ENCODE measurements around the gene CFAP58.

CFAP58 gene

GRCh38 chr10:104391150-104391968 lies 37.7 kb downstream of the CFAP58 start:
- peak; percentile 5 for DNase-seq (ENCODE audit: low spot score)
- Mint-ChIP-seq H3K4me1 (ENCODE audit: low read depth) (peaks cover 18% of the 10 kb centered on the region), H3K27ac (peak overlapping the region; percentile 37), H3K27me3 (ENCODE audit: low read depth) (peaks cover 14% of the 10 kb centered on the region), H3K9me3 (no peaks in the 10 kb centered on the region), H3K4me3 (peak overlapping the region; percentile 50), H3K36me3 (ENCODE audit: low read depth) (no peaks in the 10 kb centered on the region)

DNA sequence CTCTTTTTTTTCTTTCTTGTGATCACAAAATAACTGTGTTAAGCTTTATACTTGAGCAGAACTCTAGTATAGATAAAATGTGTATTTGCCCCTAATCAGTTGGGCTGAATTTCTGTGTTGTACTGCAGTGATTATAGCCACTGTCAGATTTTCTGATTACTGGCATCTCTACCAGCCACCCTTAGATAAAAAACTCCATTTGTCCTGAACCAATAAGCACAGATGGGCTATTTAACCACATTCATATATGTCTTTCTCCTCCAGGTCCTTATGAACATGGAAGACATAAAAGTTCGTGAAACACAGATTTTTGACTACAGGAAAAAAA lies 38.3 kb downstream of the CFAP58 start:
- DNase-seq (ENCODE audit: low spot score), result no peak
- H3K36me3 Mint-ChIP-seq (ENCODE audit: low read depth), result no peaks in the 10 kb centered on the region
- peak overlapping the region; percentile 50 for H3K4me3 Mint-ChIP-seq
- H3K4me1 Mint-ChIP-seq (ENCODE audit: low read depth), result peaks cover 18% of the 10 kb centered on the region
- peak overlapping the region; percentile 37 for H3K27ac Mint-ChIP-seq
- no peaks in the 10 kb centered on the region for H3K9me3 Mint-ChIP-seq
- H3K27me3 Mint-ChIP-seq (ENCODE audit: low read depth), result peaks cover 13% of the 10 kb centered on the region

DNA sequence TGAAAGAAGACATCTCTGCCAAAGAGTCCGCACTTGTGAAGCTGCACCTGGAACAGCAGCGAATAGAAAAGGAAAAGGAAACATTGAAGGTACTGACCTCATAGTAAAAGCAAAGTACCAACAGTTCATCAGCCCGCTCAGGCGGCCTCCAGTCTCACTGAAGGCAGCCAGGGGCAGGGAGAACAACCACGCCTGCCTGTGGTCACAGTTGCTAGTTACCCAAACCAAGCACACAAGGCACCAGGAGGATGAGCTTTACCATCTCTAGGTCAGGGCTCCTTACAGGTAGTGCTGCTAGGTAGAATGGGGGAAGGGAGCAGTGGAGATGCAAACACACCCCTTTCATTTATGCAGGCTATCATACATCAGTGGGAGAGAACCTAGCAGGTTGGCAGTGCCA lies 39.8 kb downstream of the CFAP58 start:
- Mint-ChIP-seq H3K4me3 (no peak overlapping the region), H3K27me3 (ENCODE audit: low read depth) (peaks cover 24% of the 10 kb centered on the region), H3K4me1 (ENCODE audit: low read depth) (peaks cover 10% of the 10 kb centered on the region), H3K9me3 (no peaks in the 10 kb centered on the region), H3K27ac (no peak overlapping the region), H3K36me3 (ENCODE audit: low read depth) (no peaks in the 10 kb centered on the region)
- DNase-seq (ENCODE audit: low spot score), result no peak

DNA sequence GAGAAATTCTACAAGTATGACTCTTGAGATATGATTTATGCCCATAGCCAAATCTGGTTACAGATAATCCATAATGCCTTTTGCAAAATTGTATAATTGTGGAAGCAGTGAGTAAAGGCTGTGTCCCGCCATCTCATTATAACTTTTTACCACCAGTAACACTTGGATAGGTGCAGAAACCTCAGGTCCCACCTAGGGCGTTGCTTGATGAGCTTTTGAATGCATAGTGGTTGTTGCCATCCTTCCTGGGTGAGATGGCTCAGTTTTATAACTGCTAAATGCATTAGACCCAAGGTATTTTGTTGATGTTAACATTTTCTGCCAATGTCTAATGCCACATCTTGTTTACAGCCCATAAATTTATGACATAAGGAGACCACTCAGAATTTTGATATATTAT lies 42.9 kb downstream of the CFAP58 start:
- no peak for DNase-seq (ENCODE audit: low spot score)
- Mint-ChIP-seq H3K4me3 (no peak overlapping the region), H3K27ac (no peak overlapping the region), H3K4me1 (ENCODE audit: low read depth) (peaks cover 5% of the 10 kb centered on the region), H3K9me3 (no peaks in the 10 kb centered on the region), H3K36me3 (ENCODE audit: low read depth) (no peaks in the 10 kb centered on the region), H3K27me3 (ENCODE audit: low read depth) (peaks cover 33% of the 10 kb centered on the region)

GRCh38 chr10:104403636-104404035 lies 50.0 kb downstream of the CFAP58 start:
- Mint-ChIP-seq H3K27me3 (ENCODE audit: low read depth) (peaks cover 33% of the 10 kb centered on the region), H3K36me3 (ENCODE audit: low read depth) (no peaks in the 10 kb centered on the region)

DNA sequence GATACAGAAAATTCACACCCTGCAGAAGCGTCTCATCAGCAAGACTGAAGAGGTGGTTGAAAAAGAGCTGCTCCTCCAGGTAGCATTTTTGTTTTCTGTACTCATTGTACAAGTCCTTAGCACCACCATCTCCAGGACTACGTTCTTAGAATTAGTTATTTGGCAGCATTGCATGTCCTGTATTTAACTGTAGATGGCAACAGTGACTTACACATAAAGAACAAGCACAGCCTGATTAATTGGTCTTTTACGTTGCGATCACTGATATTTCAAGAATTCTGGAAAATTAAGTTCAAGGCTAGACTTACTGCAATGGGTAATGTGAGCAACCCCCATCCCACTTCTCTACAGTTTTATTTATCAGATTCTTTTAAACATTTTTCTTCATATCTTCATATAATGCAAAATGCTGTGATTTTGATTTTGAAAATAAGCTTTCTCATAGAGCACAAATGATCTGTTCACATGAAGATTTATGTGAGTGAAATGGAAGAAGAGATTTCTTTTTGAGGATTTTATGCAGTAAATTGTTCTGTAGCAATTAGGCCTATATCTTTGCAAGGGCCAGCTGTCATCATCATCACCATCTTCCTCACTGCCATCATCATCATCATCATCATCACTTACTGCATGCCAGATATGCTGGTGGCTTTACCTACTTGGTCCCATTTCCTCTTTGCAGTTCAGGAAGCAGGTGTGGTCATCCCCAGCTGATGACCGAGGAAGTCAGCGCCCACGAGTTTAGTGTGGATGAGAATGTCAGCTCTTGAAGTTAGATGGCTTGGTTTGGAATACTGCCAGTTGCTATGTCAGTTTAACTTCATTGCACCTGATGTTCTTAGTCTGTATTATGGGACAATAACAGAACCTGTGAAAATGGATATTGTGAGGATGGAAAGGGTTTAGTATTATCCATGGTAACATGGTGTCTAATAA lies 53.4 kb downstream of the CFAP58 start:
- Mint-ChIP-seq H3K36me3 (ENCODE audit: low read depth) (no peaks in the 10 kb centered on the region), H3K4me1 (ENCODE audit: low read depth) (no peaks in the 10 kb centered on the region), H3K27ac (no peak overlapping the region), H3K4me3 (no peak overlapping the region), H3K27me3 (ENCODE audit: low read depth) (peaks cover 25% of the 10 kb centered on the region), H3K9me3 (no peaks in the 10 kb centered on the region)
- DNase-seq (ENCODE audit: low spot score), result no peak

More at GRCh38 chr10:104403636-104404035, 50.0 kb downstream of the CFAP58 start:
- no peak overlapping the region for H3K27ac Mint-ChIP-seq
- DNase-seq (ENCODE audit: low spot score), result no peak
- no peaks in the 10 kb centered on the region for H3K9me3 Mint-ChIP-seq
- no peak overlapping the region for H3K4me3 Mint-ChIP-seq
- H3K4me1 Mint-ChIP-seq (ENCODE audit: low read depth), result no peaks in the 10 kb centered on the region

- no peak overlapping the region for H3K27ac Mint-ChIP-seq
- H3K27me3 Mint-ChIP-seq (ENCODE audit: low read depth), result peaks cover 10% of the 10 kb centered on the region
- no peaks in the 10 kb centered on the region for H3K4me1 Mint-ChIP-seq (ENCODE audit: low read depth)
- H3K9me3 Mint-ChIP-seq, result no peaks in the 10 kb centered on the region
- DNase-seq (ENCODE audit: low spot score), result no peak
- no peak overlapping the region for H3K4me3 Mint-ChIP-seq
- H3K36me3 Mint-ChIP-seq (ENCODE audit: low read depth), result no peaks in the 10 kb centered on the region
Measured at GRCh38 chr10:104413528-104413927, 59.9 kb downstream of the CFAP58 start.

- Mint-ChIP-seq H3K4me3 (no peak overlapping the region), H3K9me3 (no peaks in the 10 kb centered on the region), H3K27ac (no peak overlapping the region), H3K4me1 (ENCODE audit: low read depth) (no peaks in the 10 kb centered on the region), H3K27me3 (ENCODE audit: low read depth) (peaks cover 6% of the 10 kb centered on the region), H3K36me3 (ENCODE audit: low read depth) (no peaks in the 10 kb centered on the region)
- DNase-seq (ENCODE audit: low spot score), result no peak
Measured at GRCh38 chr10:104415526-104416165, 62.0 kb downstream of the CFAP58 start.

DNA sequence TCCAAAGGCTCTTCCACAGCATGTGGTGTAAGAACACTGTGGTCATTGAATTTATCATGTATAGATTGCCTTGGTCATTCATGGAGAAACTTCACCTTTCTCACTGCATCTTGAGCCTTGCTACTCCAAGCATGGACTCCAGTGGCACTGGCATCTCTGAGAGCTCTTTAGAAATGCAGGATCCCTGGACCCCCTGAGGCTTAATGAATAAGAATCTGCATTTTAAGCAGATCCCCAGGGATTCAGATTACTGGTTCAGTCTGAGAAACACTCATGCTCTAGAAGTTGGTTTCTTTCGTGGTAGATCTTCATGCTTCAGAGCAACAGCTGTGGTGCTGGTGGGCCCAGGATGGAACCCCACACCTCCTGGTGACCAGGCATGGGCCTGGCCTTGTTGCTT lies 63.2 kb downstream of the CFAP58 start:
- H3K4me3 Mint-ChIP-seq, result no peak overlapping the region
- H3K4me1 Mint-ChIP-seq (ENCODE audit: low read depth), result no peaks in the 10 kb centered on the region
- no peak overlapping the region for H3K27ac Mint-ChIP-seq
- H3K36me3 Mint-ChIP-seq (ENCODE audit: low read depth), result no peaks in the 10 kb centered on the region
- no peaks in the 10 kb centered on the region for H3K9me3 Mint-ChIP-seq
- peaks cover 6% of the 10 kb centered on the region for H3K27me3 Mint-ChIP-seq (ENCODE audit: low read depth)
- no peak for DNase-seq (ENCODE audit: low spot score)

DNA sequence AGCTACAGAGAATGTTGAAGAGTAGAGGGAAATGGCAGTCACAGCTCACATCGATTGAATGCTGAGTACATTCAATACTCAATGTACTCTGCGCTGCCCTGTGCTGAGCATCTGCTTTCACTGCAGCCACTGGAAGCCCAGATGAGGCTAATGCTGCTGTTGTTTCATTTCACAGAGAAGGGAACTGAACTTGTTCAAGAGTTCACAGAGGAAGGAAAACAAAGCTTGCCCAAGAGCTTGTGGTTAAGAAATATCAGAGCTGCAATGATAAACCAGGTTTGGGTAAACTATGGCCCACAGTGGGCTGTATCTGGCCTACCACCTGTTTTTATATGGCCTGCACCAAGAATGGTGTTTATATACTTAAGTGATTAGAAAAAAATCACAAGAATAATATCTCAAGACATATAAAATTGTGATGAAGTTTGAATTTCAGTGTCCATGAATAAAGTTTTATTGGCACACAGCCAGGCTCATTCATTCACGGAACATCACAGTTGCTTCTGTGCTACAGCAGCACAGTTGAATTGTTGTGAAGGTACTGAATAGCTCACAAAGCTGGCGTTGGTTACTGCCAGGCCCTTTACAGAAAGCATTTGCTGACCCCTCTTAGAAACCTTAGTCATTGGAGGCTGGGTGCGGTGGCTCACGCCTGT lies 64.1 kb downstream of the CFAP58 start:
- H3K4me3 Mint-ChIP-seq, result no peak overlapping the region
- H3K4me1 Mint-ChIP-seq (ENCODE audit: low read depth), result no peaks in the 10 kb centered on the region
- H3K36me3 Mint-ChIP-seq (ENCODE audit: low read depth), result no peaks in the 10 kb centered on the region
- no peaks in the 10 kb centered on the region for H3K9me3 Mint-ChIP-seq
- no peak overlapping the region for H3K27ac Mint-ChIP-seq
- no peak for DNase-seq (ENCODE audit: low spot score)
- H3K27me3 Mint-ChIP-seq (ENCODE audit: low read depth), result peaks cover 6% of the 10 kb centered on the region

DNA sequence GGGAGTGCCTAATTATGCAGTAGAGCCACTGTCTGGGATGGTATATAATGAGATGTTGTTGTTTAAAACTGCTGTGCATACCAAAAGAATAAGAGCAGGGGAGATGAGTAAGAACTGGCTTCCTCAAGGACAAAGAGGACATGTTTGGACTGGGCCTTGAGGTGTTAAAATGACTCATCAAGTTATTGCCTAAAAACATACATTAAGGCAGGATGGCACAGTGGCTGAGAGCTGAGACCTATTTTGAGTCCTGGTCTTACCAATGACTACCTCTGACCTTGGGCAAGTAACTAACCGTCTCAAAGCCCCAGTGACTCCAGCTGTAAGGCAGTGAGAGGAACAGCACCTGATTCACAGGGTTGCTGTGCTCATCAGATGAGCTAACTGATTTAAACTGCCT lies 71.1 kb downstream of the CFAP58 start:
- Mint-ChIP-seq H3K9me3 (no peaks in the 10 kb centered on the region), H3K36me3 (ENCODE audit: low read depth) (no peaks in the 10 kb centered on the region), H3K4me3 (no peak overlapping the region), H3K4me1 (ENCODE audit: low read depth) (peaks cover 9% of the 10 kb centered on the region), H3K27me3 (ENCODE audit: low read depth) (peaks cover 4% of the 10 kb centered on the region), H3K27ac (no peak overlapping the region)
- no peak for DNase-seq (ENCODE audit: low spot score)

DNA sequence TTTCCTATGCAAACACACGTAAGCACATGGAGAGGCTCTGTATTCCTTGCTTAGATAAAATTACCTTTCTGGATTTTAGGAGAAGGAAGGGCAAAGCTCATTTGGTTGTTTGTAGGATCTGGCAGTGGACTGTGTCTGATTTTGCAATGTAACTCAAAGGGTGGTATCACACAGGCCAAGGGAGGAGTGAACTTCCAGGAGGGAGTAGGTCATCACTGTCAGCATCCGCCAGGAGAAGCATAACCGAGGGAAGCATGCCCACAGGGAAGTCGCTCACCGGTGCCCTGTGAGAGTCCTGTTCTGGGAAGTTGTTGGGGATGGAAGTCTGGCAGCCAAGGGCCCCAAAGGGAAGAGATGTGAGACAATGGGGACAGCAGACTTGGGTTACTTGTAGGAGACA lies 74.4 kb downstream of the CFAP58 start:
- Mint-ChIP-seq H3K4me1 (ENCODE audit: low read depth) (peaks cover 9% of the 10 kb centered on the region), H3K27ac (no peak overlapping the region), H3K9me3 (no peaks in the 10 kb centered on the region), H3K4me3 (no peak overlapping the region), H3K36me3 (ENCODE audit: low read depth) (no peaks in the 10 kb centered on the region), H3K27me3 (ENCODE audit: low read depth) (peaks cover 3% of the 10 kb centered on the region)
- DNase-seq (ENCODE audit: low spot score), result no peak

DNA sequence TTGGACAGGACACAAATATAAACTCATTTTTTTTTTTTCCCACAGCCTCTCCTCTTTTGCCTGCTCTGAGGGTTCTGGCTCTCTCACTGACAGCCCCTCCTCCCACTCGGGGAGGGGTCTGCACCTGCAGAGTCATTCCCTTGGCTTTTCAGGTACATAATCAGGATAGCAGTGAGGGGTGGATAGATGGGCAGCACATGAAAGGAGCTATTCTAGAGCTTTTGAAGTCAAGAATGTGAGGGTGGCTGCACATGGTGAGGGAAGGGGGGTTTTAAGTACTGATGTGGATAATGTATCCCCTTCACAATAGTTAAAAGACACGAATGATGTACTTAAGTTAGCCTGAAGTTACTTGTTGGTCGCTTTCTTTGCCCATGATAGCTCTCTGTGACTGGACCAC lies 76.2 kb downstream of the CFAP58 start:
- Mint-ChIP-seq H3K9me3 (no peaks in the 10 kb centered on the region), H3K36me3 (ENCODE audit: low read depth) (no peaks in the 10 kb centered on the region), H3K4me3 (no peak overlapping the region), H3K4me1 (ENCODE audit: low read depth) (peaks cover 3% of the 10 kb centered on the region), H3K27me3 (ENCODE audit: low read depth) (peaks cover 6% of the 10 kb centered on the region), H3K27ac (no peak overlapping the region)
- no peak for DNase-seq (ENCODE audit: low spot score)
